Upper lobe of left lung (tissue), 6 donors: Measurements from ENCODE around the gene CYBA. TPM values are rescaled to one million over a fixed set of nuclear protein-coding genes. Genes with fewer than 3 reads are reported as not detected.

Experiments
- ATAC-seq, 2 donors: fragments of 200-7000 bp; cut with Tn5 transposase; one replicate each; pipeline ENCODE4 v1.9.1; 2022; ENCODE audit warnings: mild to moderate bottlenecking in 2 of 2, moderate library complexity in 2 of 2; ENCODE audit not compliant: low FRiP score in 2 of 2
- DNase-seq, 2 donors: peaks; one replicate each; pipeline ENCODE4 v3.0.0-alpha.2; 2019 to 2020
- H3K27ac ChIP-seq, 4 donors: fragments of 200-600 bp; sonication (generic); one replicate each; pipeline ENCODE4 v1.5.1; 2016 to 2019
- H3K27me3 ChIP-seq, 4 donors: fragments of 200-600 bp; sonication (generic); one replicate each; pipeline ENCODE4 v1.5.1; 2017 to 2019
- H3K36me3 ChIP-seq, 4 donors: fragments of 200-600 bp; sonication (generic); one replicate each; pipeline ENCODE4 v1.5.1; 2016 to 2019
- H3K4me1 ChIP-seq, 4 donors: fragments of 200-600 bp; sonication (generic); one replicate each; pipeline ENCODE4 v1.5.1; 2018 to 2019
- H3K4me3 ChIP-seq, 4 donors: fragments of 200-600 bp; sonication (generic); one replicate each; pipeline ENCODE4 v1.5.1; 2017 to 2019; ENCODE audit warnings: mild to moderate bottlenecking in 2 of 4, moderate library complexity in 1 of 4
- H3K9me3 ChIP-seq, 4 donors: fragments of 200-600 bp; sonication (generic); one replicate each; pipeline ENCODE4 v1.5.1; 2018 to 2019
- EP300 ChIP-seq, 4 donors: sonication (generic); formaldehyde crosslinking; IDR thresholded peaks; one replicate each; pipeline ENCODE4 v1.5.1; 2017; ENCODE audit warnings: antibody characterized with exemption in 4 of 4, control low read depth in 2 of 4
- POLR2A ChIP-seq, 4 donors: fragments of 450-650 bp; IDR thresholded peaks; one replicate each; pipeline ENCODE4 v1.5.1; 2016 to 2017; ENCODE audit warnings: antibody characterized with exemption in 4 of 4, mild to moderate bottlenecking in 2 of 4
- POLR2AphosphoS5 ChIP-seq, 2 donors: sonication (generic); formaldehyde crosslinking; IDR thresholded peaks; one replicate each; pipeline ENCODE4 v1.5.1; 2017; ENCODE audit warnings: antibody characterized with exemption in 2 of 2
- WGBS, 2 donors: methylation state at CpG; one replicate each; pipeline ENCODE4 v1.1.5; 2017 to 2018; 5-methylcytosine and 5-hydroxymethylcytosine counted together
- total RNA-seq, 6 donors: library from RNA; depleted of rRNA in 4 of 6; stranded (reverse); fragments of >200 nt in 4 of 6; gene quantifications; one replicate each; pipeline versions ENCODE4 v1.1.0 to v1.2.1, GENCODE V29; 2016 to 2021
- TF ChIP-seq, protein P1 (sequence below), 6 experiments: fragments of 450-650 bp in 4 of 6; fragments of 200-600 bp in 2 of 6; sonication (generic) in 2 of 6; IDR thresholded peaks; one replicate each; pipeline ENCODE4 v1.5.1; 2016 to 2019; ENCODE audit warnings: antibody characterized with exemption in 6 of 6
- donor health status: DM: no; HTN: no; CAD: no; lungs with moderate emphysema.
- donor health status: DM: no; HTN: yes; CAD: no; lungs with severe emphysema.

The CYBA gene
- total RNA-seq, 6 donors from 2014 or later, result 213 to 472 (median 322) TPM

DNA sequence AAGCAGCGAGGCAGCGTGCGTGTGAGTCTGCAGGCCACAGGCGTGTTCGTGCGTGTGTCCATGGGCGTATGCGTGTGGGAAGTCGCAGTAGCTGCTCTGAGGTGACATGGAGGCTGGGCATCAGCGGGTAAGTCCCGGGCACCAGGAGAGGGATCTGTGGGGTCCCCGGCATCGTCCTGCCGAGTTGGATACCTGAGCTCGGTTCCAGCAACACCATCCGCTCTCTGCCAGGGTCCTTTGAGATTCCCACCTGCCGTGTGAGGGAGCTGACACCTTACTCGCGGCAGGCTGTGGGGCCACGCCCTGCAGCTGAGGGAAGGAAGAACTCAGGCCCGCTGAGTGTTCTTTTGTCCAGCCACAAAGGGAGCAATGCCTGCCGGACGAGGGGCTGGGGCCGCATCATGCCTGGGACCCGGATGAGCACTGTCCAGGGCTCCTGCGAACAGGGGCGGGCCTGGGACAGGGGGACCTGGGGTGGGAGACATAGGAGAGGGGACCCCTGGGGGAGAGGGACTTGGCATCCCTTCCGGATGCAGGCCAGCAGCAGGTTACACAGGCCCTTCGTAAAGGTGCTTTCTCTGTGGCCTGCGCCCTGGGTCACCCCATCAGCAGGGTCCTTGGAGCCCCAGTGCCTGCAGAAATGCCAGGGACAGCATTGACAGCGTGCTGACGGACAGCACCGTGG, 40.4 kb upstream of the CYBA start:
- no peak for TF ChIP-seq POLR2A (IDR thresholded peaks at IDR 0.05)
- TF ChIP-seq, protein P1, sequence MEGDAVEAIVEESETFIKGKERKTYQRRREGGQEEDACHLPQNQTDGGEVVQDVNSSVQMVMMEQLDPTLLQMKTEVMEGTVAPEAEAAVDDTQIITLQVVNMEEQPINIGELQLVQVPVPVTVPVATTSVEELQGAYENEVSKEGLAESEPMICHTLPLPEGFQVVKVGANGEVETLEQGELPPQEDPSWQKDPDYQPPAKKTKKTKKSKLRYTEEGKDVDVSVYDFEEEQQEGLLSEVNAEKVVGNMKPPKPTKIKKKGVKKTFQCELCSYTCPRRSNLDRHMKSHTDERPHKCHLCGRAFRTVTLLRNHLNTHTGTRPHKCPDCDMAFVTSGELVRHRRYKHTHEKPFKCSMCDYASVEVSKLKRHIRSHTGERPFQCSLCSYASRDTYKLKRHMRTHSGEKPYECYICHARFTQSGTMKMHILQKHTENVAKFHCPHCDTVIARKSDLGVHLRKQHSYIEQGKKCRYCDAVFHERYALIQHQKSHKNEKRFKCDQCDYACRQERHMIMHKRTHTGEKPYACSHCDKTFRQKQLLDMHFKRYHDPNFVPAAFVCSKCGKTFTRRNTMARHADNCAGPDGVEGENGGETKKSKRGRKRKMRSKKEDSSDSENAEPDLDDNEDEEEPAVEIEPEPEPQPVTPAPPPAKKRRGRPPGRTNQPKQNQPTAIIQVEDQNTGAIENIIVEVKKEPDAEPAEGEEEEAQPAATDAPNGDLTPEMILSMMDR (IDR thresholded peaks at IDR 0.05), result no peak
- no peak for TF ChIP-seq POLR2AphosphoS5 (IDR thresholded peaks at IDR 0.05)
- no peak for TF ChIP-seq EP300 (IDR thresholded peaks at IDR 0.05)
- Histone ChIP-seq H3K27me3 (no peaks in the 10 kb centered on the region), H3K4me3 (no peak overlapping the region), H3K36me3 (peaks cover 0 to 5% (median 2%) of the 10 kb centered on the region in 4 donors), H3K27ac (peak overlapping the region in 1 of 4 donors; percentile 22), H3K4me1 (peaks cover 6 to 29% (median 9%) of the 10 kb centered on the region in 4 donors), H3K9me3 (no peaks in the 10 kb centered on the region)
- no peak for ATAC-seq
- WGBS, 2 donors, result 83 to 87% methylated on average over 16 to 33 of the region's 33 CpGs
- peak in 1 of 2 donors; percentile 70 for DNase-seq

DNA sequence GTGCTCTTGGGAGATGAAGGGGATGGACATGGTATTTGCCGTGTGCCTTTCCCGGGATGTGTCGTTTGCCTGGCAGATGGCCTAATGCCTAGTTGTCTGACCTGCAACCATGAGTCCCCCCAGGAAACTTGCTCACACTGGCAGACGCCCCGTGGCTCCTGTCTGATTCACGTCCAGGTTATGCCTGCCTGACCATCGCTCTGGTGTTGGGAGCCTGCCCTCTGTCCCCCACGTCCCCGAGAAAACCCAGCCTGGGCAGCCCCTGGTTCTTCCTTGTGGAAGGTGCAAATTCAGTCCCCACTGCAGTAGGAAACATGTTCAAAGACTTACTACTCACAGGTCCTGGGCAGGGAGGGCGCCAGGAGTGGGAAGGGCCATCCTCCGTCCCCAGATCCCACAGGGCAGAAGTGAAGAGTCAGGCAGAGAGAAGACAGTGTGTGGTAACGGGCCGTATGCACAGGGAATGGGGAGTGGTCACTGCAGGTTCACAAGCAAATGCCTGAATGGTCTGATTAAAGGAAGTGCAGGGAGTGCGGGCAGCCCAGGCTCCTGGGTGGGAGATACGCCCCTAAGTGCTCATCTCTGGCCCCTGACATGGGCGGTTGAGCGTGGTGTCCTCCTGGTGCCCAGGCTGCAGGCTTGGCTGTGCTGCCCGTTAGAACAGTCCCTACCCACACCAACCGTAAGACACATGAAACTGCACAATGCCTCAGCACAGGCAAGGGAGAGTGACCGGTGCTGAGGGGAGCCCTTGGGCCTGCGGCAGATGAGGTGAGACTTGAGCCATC, 39.7 kb upstream of the CYBA start:
- H3K4me1 ChIP-seq, result peaks cover 13 to 37% (median 17%) of the 10 kb centered on the region in 4 donors
- TF ChIP-seq, protein P1 (IDR thresholded peaks at IDR 0.05), result no peak
- TF ChIP-seq POLR2AphosphoS5 (IDR thresholded peaks at IDR 0.05), result no peak
- TF ChIP-seq EP300 (IDR thresholded peaks at IDR 0.05), result no peak
- no peak for TF ChIP-seq POLR2A (IDR thresholded peaks at IDR 0.05)
- no peak overlapping the region for H3K4me3 ChIP-seq
- H3K27me3 ChIP-seq, result peaks cover 0 to 3% (median 0%) of the 10 kb centered on the region in 4 donors
- no peak overlapping the region for H3K27ac ChIP-seq
- DNase-seq (no peak), ATAC-seq (no peak)
- H3K9me3 ChIP-seq, result no peaks in the 10 kb centered on the region
- H3K36me3 ChIP-seq, result no peaks in the 10 kb centered on the region
- WGBS, 2 donors, result 81 to 84% methylated on average over 12 to 20 of the region's 21 CpGs

DNA sequence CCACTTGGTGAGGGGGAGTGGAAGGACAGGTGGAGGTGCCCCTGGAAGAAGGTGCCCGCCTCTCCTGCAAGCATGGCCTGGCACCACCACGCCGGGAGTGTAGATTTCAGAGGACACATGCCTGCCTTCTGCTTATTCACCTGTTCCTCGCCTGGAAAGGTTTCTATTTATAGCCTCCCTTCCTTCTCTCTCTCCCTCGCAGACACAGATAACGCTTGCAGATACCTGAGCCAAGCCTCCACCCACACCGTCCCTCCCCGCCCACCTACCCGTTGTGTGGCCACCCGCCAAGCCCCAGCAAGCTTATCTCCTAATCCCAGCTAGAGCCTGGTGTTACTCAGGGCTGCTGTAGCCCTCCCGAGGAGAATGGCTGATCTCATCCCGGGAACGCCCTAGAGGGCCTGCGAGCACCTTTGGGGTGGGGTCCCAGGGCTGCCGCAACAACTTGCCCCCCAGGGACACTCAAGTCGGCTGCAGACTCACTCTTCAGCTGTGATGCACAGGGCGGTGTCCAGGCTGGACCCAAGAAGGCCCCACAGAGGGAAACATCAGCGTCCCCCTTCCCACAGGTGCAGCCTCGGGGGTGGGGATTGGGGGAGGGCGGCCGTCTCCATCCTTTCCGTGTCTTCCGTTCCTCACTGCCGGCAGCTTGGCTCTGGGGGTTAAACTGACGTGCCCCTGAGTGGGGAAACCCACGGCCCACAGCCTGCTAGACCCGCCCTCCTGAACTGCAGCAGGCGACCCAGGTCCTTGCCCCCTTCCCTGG, 37.3 kb upstream of the CYBA start:
- peaks cover 0 to 5% (median 0%) of the 10 kb centered on the region in 4 donors for H3K27me3 ChIP-seq
- peaks cover 21 to 51% (median 24%) of the 10 kb centered on the region in 4 donors for H3K4me1 ChIP-seq
- no peak overlapping the region for H3K27ac ChIP-seq
- TF ChIP-seq POLR2AphosphoS5 (IDR thresholded peaks at IDR 0.05) (no peak), EP300 (IDR thresholded peaks at IDR 0.05) (no peak), POLR2A (IDR thresholded peaks at IDR 0.05) (no peak)
- TF ChIP-seq, protein P1 (IDR thresholded peaks at IDR 0.05), result no peak
- 43 to 45% methylated on average over 15 to 28 of the region's 28 CpGs for WGBS, 2 donors
- peak in 1 of 2 donors; percentile 73 for DNase-seq
- H3K4me3 ChIP-seq, result no peak overlapping the region
- H3K36me3 ChIP-seq, result no peaks in the 10 kb centered on the region
- H3K9me3 ChIP-seq, result no peaks in the 10 kb centered on the region
- no peak for ATAC-seq

DNA sequence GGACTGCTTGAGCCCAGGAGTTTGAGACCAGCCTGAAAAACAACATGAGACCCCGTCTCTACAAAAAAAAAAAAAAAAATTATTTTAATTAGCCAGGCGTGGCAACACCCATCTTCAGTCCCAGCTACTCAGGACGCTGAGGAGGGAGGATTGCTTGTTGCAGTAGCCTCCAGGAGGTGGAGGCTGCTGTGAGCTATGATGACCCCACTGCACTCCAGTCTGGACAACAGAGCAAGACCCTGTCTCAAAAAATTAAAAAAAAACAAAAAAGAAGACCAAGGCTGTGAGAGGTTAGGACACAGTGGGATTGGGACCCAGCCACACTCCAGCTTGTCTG, 36.8 kb upstream of the CYBA start:
- H3K36me3 ChIP-seq, result no peaks in the 10 kb centered on the region
- no peaks in the 10 kb centered on the region for H3K9me3 ChIP-seq
- no peak for ATAC-seq
- H3K4me3 ChIP-seq, result no peak overlapping the region
- TF ChIP-seq POLR2A (IDR thresholded peaks at IDR 0.05) (no peak), POLR2AphosphoS5 (IDR thresholded peaks at IDR 0.05) (no peak)
- no peak for DNase-seq
- peaks cover 21 to 49% (median 24%) of the 10 kb centered on the region in 4 donors for H3K4me1 ChIP-seq
- no peak overlapping the region for H3K27ac ChIP-seq
- WGBS, 2 donors, result 67 to 73% methylated on average over 3 of the region's 3 CpGs
- peaks cover 0 to 5% (median 0%) of the 10 kb centered on the region in 4 donors for H3K27me3 ChIP-seq

DNA sequence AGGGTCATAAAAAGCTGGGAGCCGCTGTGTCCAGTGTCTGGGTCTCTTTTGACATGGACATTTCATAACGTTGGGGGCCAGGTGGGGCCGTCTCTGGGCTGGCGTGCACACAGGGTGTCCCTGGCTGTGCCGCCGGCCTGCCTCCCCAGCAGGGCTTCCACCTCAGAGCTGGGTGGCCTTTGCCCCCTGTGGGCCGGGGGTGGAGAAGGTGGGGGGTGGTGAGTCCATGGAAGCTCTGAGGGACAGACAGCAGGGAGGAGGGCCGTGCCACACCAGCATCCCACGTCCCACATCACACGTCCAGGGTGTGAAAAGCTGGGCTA, 36.4 kb upstream of the CYBA start:
- ATAC-seq (no peak), DNase-seq (no peak)
- 52 to 66% methylated on average over 5 to 9 of the region's 10 CpGs for WGBS, 2 donors

More for the DNA sequence above, 36.4 kb upstream of the CYBA start:
- H3K4me3 ChIP-seq, result no peak overlapping the region
- H3K4me1 ChIP-seq, result peaks cover 21 to 47% (median 26%) of the 10 kb centered on the region in 4 donors
- TF ChIP-seq, protein P1 (IDR thresholded peaks at IDR 0.05), result no peak
- TF ChIP-seq POLR2AphosphoS5 (IDR thresholded peaks at IDR 0.05), result no peak
- TF ChIP-seq POLR2A (IDR thresholded peaks at IDR 0.05), result no peak
- no peak for TF ChIP-seq EP300 (IDR thresholded peaks at IDR 0.05)
- H3K36me3 ChIP-seq, result no peaks in the 10 kb centered on the region
- no peaks in the 10 kb centered on the region for H3K9me3 ChIP-seq
- H3K27me3 ChIP-seq, result peaks cover 0 to 5% (median 0%) of the 10 kb centered on the region in 4 donors
- no peak overlapping the region for H3K27ac ChIP-seq
